Tibial nerve (tissue), 3 donors: ENCODE results near the gene HUNK.

Source experiments
- CTCF ChIP-seq, 5 experiments: fragments of 200-600 bp in 3 of 5; fragments of 450-650 bp in 2 of 5; sonication (generic) in 3 of 5; IDR thresholded peaks; one replicate each; pipeline ENCODE4 v1.5.1; 2016 to 2019; ENCODE audit warnings: antibody characterized with exemption in 5 of 5, mild to moderate bottlenecking in 3 of 5, moderate library complexity in 2 of 5
- POLR2A ChIP-seq, 2 donors: fragments of 450-650 bp; IDR thresholded peaks; one replicate each; pipeline ENCODE4 v1.6.1; 2017; ENCODE audit warnings: antibody characterized with exemption in 2 of 2, mild to moderate bottlenecking in 2 of 2, moderate library complexity in 2 of 2

- TF ChIP-seq CTCF (IDR thresholded peaks at IDR 0.05): no peak
- no peak for TF ChIP-seq POLR2A (IDR thresholded peaks at IDR 0.05)
These were observed 2.2 kb upstream of the HUNK start for GRCh38 chr21:31870472-31871193.
